GM18870 (cell line): ENCODE results near the gene ITGA6.

ENCODE experiments used
- ATAC-seq: cut with Tn5 transposase; IDR thresholded peaks from one replicate; pipeline ENCODE4 v1.9.1; 2021; ENCODE audit warnings: moderate library complexity; ENCODE audit not compliant: unreplicated experiment

Gene ITGA6

GRCh38 chr2:172427256-172427989 is at the start of gene ITGA6:
Gene ITGA6 (plus strand): TSS chr2:172427586.
- ATAC-seq, result no peak

- ATAC-seq, result no peak
Observed at GRCh38 chr2:172380436-172381274, 46.7 kb upstream of the ITGA6 start.

DNA sequence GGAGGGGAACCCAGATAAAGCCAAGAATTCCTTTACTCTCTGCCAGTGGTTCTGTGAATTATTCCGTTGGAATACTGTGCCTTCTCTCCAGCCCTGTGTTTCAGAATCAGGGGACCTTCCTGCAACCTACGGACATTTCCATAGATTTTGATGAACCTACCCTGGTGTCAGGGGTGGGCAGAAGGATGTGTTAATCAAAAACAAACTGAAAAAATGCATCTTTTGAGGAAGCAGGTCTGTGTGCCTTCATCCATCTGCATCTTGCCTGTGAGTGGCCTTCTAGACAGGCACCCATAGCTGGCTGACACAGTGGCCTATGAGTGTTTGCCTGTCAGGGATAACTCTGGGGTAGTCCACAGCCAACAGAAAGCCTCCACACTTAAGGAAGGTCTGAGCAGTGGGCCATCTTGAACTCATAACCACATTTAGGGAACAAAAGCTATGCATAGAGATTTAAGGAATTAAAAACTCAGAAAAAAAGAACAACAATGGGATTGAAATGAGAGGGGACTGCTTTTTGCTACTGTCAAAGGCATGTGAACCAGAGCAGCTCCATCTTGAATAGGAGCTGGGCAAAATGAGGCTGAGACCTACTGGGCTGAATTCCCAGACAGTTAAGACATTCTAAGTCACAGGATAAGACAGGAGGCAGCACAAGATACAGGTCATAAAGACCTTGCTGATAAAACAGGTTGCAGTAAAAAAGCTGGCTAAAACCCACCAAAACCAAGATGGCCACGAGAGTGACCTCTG is 45.9 kb upstream of the ITGA6 start:
- ATAC-seq, result no peak

GRCh38 chr2:172387361-172387760 is 40.0 kb upstream of the ITGA6 start:
- ATAC-seq, result no peak

GRCh38 chr2:172389685-172390339 is 37.6 kb upstream of the ITGA6 start:
- no peak for ATAC-seq

GRCh38 chr2:172394002-172394401 is 33.4 kb upstream of the ITGA6 start:
- ATAC-seq, result no peak

DNA sequence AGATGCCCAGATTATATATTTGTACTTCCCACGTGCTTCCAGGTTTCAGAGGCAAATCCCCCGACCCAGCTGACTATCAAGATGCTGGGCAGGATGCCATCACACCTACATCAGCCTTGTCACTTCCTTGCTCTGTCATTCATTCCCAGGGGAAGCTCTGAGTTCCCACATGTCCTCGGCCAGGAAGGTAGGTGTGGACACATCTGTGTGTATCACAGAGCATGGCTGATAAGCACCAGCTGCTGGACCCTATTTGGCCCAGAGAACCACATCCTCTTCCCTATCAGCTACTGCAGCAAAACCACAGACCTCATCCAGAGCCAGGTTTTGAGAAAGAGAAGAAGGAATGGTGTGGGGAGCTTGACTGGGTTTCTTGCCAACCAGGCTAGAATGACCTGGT is 31.9 kb upstream of the ITGA6 start:
- ATAC-seq, result no peak

GRCh38 chr2:172397148-172397834 is 30.1 kb upstream of the ITGA6 start:
- ATAC-seq, result no peak

- no peak for ATAC-seq
Observed at GRCh38 chr2:172398440-172398839, 28.9 kb upstream of the ITGA6 start.

- ATAC-seq, result no peak
Observed at GRCh38 chr2:172399765-172400164, 27.6 kb upstream of the ITGA6 start.

- no peak for ATAC-seq
Observed at GRCh38 chr2:172402198-172402597, 25.2 kb upstream of the ITGA6 start.

- ATAC-seq, result no peak
Observed at GRCh38 chr2:172403402-172403801, 24.0 kb upstream of the ITGA6 start.

DNA sequence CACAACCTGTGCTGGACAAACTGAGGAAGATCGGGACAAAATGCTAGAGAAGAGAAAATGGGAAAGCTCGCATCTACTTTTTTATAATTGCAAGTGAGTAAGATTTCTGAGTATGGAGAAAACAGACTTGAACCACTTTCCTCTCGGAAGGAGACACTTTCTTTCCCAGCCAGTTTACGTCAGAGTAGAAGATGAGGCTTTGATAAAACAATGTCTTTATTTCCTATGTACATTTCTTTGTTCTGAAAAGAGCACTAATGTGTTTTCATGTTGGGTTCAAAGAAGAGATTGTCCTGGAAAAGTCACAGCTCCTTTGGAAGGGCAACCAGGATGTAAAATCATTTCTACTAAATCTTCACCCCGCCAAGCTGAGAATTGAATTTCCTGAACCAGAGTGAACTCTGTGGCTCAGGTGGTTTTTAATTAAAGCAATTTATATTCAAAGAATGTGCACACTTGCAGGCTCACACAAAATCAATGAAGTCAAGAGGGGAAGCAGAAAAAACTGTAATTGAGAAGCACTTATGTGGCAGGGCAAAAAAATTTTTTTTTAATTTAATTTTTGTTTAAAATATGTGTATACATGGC is 23.4 kb upstream of the ITGA6 start:
- no peak for ATAC-seq

DNA sequence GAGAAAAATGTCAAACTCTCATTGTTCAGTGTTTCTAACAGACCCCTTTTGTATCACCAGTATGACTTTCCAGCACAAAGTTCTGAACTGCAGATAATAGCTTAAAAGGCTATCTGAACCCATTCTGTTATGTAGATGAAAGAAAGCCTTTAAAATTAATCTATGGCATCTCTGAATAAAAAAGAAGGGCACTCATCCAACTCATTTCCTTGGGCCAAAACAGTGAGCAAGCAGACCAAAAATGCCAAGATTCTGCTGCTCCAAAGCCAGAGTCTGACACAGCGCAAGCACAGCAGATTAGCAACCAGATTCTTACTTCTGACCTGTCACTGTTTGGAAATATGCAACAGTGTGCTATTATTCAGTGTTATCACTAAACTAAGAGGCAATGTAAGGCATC is 22.6 kb upstream of the ITGA6 start:
- no peak for ATAC-seq

GRCh38 chr2:172405673-172406072 is 21.7 kb upstream of the ITGA6 start:
- ATAC-seq, result no peak

- no peak for ATAC-seq
Observed at GRCh38 chr2:172408143-172408766, 19.1 kb upstream of the ITGA6 start.

DNA sequence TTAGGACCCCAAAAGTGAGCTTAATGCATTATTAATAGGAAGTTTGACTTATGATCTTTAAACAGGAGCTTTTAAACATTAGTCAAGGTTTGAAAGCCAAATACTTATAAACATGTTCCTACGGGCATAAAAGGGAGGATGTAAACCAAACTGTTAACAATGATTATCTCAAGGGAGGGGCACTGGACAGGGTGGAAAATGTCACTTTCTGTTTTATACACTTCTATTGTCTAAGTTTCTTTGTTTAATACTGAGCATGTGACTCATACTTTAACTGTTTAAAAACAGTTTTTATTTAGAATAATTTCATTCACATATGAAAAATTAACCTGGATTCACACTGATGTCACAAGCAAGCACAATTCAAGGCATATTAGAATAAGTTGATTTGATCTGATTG is 18.3 kb upstream of the ITGA6 start:
- no peak for ATAC-seq

DNA sequence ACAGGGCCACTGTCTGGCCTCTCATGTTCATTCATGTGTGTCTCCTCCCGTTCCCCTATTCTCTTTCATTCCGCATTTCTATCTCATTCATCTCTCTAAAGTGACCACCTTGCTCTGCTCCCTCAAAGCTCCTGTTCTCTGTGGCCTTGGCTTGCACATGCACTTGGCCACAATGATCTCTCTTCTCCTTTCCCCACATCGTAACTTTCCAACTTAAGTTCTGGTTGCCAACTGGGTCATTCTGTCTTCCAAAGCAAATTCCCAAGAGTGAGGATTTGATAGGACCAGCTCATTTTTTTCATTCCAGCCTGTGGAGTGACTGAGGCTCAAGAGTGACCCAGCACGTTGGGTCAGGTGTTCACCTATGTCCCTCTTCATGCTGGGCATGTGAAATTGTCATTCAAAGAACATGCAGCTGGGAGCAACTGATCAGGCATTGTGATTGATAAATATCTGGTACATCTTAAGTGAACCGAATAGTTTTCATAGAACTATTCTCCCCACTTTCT is 14.3 kb upstream of the ITGA6 start:
- no peak for ATAC-seq

GRCh38 chr2:172415157-172415864 is 12.1 kb upstream of the ITGA6 start:
- no peak for ATAC-seq
